Measurements from ENCODE around the gene WDR17. TPM values are rescaled to one million over a fixed set of nuclear protein-coding genes. Genes with fewer than 3 reads are reported as not detected.

Gene WDR17
- total RNA-seq, 2 donors from 2014 or later: 3.5 to 7.3 TPM

GRCh38 chr4:176226736-176227135, 161.1 kb downstream of the WDR17 start:
- peaks cover 14% of the 10 kb centered on the region for H3K4me1 Mint-ChIP-seq
- H3K27ac ChIP-seq (ENCODE audit: low read depth, low read length): no peak overlapping the region
- no peaks in the 10 kb centered on the region for H3K4me1 ChIP-seq (ENCODE audit: control insufficient read depth, insufficient read depth, low read length)
- no peak for DNase-seq
- no peak overlapping the region for H3K27ac Mint-ChIP-seq
- H3K27me3 Mint-ChIP-seq (ENCODE audit: insufficient read depth): no peaks in the 10 kb centered on the region
- H3K27me3 ChIP-seq (ENCODE audit: control insufficient read depth, insufficient read depth, low read length, poor library complexity, severe bottlenecking): no peaks in the 10 kb centered on the region
- no peak overlapping the region for H3K4me3 Mint-ChIP-seq
- TF ChIP-seq CTCF (conservative IDR thresholded peaks at IDR 0.05): no peak
- no peaks in the 10 kb centered on the region for H3K9me3 Mint-ChIP-seq
- peaks cover 33% of the 10 kb centered on the region for H3K36me3 Mint-ChIP-seq (ENCODE audit: low read depth)
- no peak overlapping the region for H3K9ac ChIP-seq (ENCODE audit: extremely low read depth, low read length, poor library complexity, severe bottlenecking)
- 79 to 85% methylated on average over 4 to 5 of the region's 5 CpGs for WGBS, 2 experiments (ENCODE audit: insufficient coverage in 1 of 2, insufficient read length in 1 of 2)
- peaks cover 7% of the 10 kb centered on the region for H3K36me3 ChIP-seq (ENCODE audit: control insufficient read depth, insufficient read depth, low read length)
- no peak overlapping the region for H3K4me3 ChIP-seq (ENCODE audit: low read length)
- H3K9me3 ChIP-seq (ENCODE audit: control insufficient read depth, low read length): no peaks in the 10 kb centered on the region

- H3K4me3 Mint-ChIP-seq: no peak overlapping the region
- H3K27me3 Mint-ChIP-seq (ENCODE audit: insufficient read depth): no peaks in the 10 kb centered on the region
- Histone ChIP-seq H3K4me3 (ENCODE audit: low read length) (no peak overlapping the region), H3K27ac (ENCODE audit: low read depth, low read length) (no peak overlapping the region), H3K27me3 (ENCODE audit: control insufficient read depth, insufficient read depth, low read length, poor library complexity, severe bottlenecking) (no peaks in the 10 kb centered on the region), H3K9ac (ENCODE audit: extremely low read depth, low read length, poor library complexity, severe bottlenecking) (no peak overlapping the region), H3K4me1 (ENCODE audit: control insufficient read depth, insufficient read depth, low read length) (no peaks in the 10 kb centered on the region), H3K9me3 (ENCODE audit: control insufficient read depth, low read length) (no peaks in the 10 kb centered on the region), H3K36me3 (ENCODE audit: control insufficient read depth, insufficient read depth, low read length) (no peaks in the 10 kb centered on the region)
- no peak overlapping the region for H3K27ac Mint-ChIP-seq
- H3K36me3 Mint-ChIP-seq (ENCODE audit: low read depth): peaks cover 12% of the 10 kb centered on the region
- H3K9me3 Mint-ChIP-seq: no peaks in the 10 kb centered on the region
- no peak for TF ChIP-seq CTCF (conservative IDR thresholded peaks at IDR 0.05)
- H3K4me1 Mint-ChIP-seq: peaks cover 19% of the 10 kb centered on the region
- WGBS, 2 experiments (ENCODE audit: insufficient coverage in 1 of 2, insufficient read length in 1 of 2): 85 to 100% methylated on average over 1 to 4 of the region's 4 CpGs
- DNase-seq: no peak
Measured at GRCh38 chr4:176229645-176230044, 164.0 kb downstream of the WDR17 start.

Other genes with a start within 250 kb of the WDR17 start
- gene SPATA4, start 129.7 kb downstream of the WDR17 start, total RNA-seq: not detected
- 10 to 100 TPM in 1 of 2 donors, 1 to 10 TPM in 1; 2.8 to 14.6 TPM for gene ASB5, start 203.4 kb downstream of the WDR17 start, total RNA-seq

Measured in endodermal cell (in vitro differentiated cells).